CD4-positive, alpha-beta memory T cell (primary cell): ENCODE data around the gene CLEC17A. TPM values are rescaled to one million over a fixed set of nuclear protein-coding genes. Genes with fewer than 3 reads are reported as not detected.
"Not testable (repeated sequence)": the region's sequence is repeated elsewhere in the genome, so short reads cannot be mapped to it uniquely, and the experiment has no call there.

ENCODE experiments used
- CTCF ChIA-PET: fragments of 350-600 bp; sonication (Branson Sonifier 250); formaldehyde crosslinking; loops from one replicate; lab custom pipeline; 2021; ENCODE audit warnings: inconsistent platforms; ENCODE audit not compliant: partially characterized antibody; lab: Charles Lee
- POLR2A ChIA-PET: fragments of 350-600 bp; sonication (Branson Sonifier 250); formaldehyde crosslinking; loops from one replicate; lab custom pipeline; 2021; ENCODE audit not compliant: partially characterized antibody; lab: Charles Lee
- DNase-seq, 5 donors: peaks; one replicate each; pipeline versions ENCODE4 v3.0.0 to v3.0.0-alpha.2; 2020 to 2022; ENCODE audit warnings: mixed read lengths in 1 of 5
- H3K27ac ChIP-seq: one replicate; pipeline ENCODE4 v1.7.0; 2013; ENCODE audit warnings: low read depth, low read length
- H3K27me3 ChIP-seq: 2 replicates; pipeline ENCODE4 v1.7.0; 2013; ENCODE audit warnings: mild to moderate bottlenecking, low read length, moderate library complexity; ENCODE audit not compliant: insufficient read depth
- H3K36me3 ChIP-seq: 2 replicates; pipeline ENCODE4 v1.7.0; 2013; ENCODE audit warnings: mild to moderate bottlenecking, low read length, moderate library complexity; ENCODE audit not compliant: insufficient read depth
- H3K4me1 ChIP-seq: 2 replicates; pipeline ENCODE4 v1.7.0; 2013; ENCODE audit warnings: mild to moderate bottlenecking, low read length, moderate library complexity; ENCODE audit not compliant: insufficient read depth
- H3K4me3 ChIP-seq, 2 donors: one replicate each; pipeline ENCODE4 v1.7.0; 2013; ENCODE audit warnings: low read length in 2 of 2, mild to moderate bottlenecking in 1 of 2
- H3K9me3 ChIP-seq, 2 donors: one replicate each; pipeline ENCODE4 v1.7.0; 2013; ENCODE audit warnings: low read length in 2 of 2, control low read depth in 1 of 2; ENCODE audit not compliant: control insufficient read depth in 1 of 2
- H3K27ac Mint-ChIP-seq, 7 donors: one replicate each; pipeline ENCODE4 v1.8.0; 2020 to 2021; ENCODE audit warnings: mixed read lengths in 7 of 7, mild to moderate bottlenecking in 6 of 7, inconsistent platforms in 3 of 7, moderate library complexity in 3 of 7
- H3K27me3 Mint-ChIP-seq, 2 donors: one replicate each; pipeline ENCODE4 v1.8.0; 2020 to 2021; ENCODE audit warnings: mixed read lengths in 2 of 2
- H3K36me3 Mint-ChIP-seq, 2 donors: one replicate each; pipeline ENCODE4 v1.8.0; 2020 to 2021; ENCODE audit warnings: mixed read lengths in 2 of 2, inconsistent platforms in 1 of 2, mild to moderate bottlenecking in 1 of 2
- H3K4me1 Mint-ChIP-seq, 4 donors: one replicate each; pipeline ENCODE4 v1.8.0; 2020 to 2021; ENCODE audit warnings: mixed read lengths in 4 of 4, mild to moderate bottlenecking in 1 of 4
- H3K4me3 Mint-ChIP-seq, 8 donors: one replicate each; pipeline ENCODE4 v1.8.0; 2020 to 2021; ENCODE audit warnings: mixed read lengths in 8 of 8, mild to moderate bottlenecking in 7 of 8, moderate library complexity in 6 of 8, inconsistent platforms in 3 of 8
- H3K9me3 Mint-ChIP-seq, 8 donors: one replicate each; pipeline ENCODE4 v1.8.0; 2020 to 2021; ENCODE audit warnings: mixed read lengths in 8 of 8, mild to moderate bottlenecking in 5 of 8, inconsistent platforms in 3 of 8, moderate library complexity in 1 of 8
- intact Hi-C: fragments of 100-400 bp; cut with micrococcal nuclease; formaldehyde crosslinking; loops from one replicate; pipeline ENCODE4 v1.15.1; 2023
- polyA plus RNA-seq, 2 donors: library from polyadenylated mRNA; unstranded; fragments of 300-500 nt; fragmentation: Illumina TruSeq; gene quantifications; one replicate each; pipeline ENCODE4 v1.2.3, GENCODE V29; 2021
- total RNA-seq, 2 experiments: library from RNA; stranded (reverse); gene quantifications; one replicate each; pipeline ENCODE4 v1.2.3, GENCODE V29; 2021

Gene CLEC17A
- total and polyA plus RNA-seq, 4 experiments from 2014 or later: 0.20 TPM; not detected in 3

GRCh38 chr19:14577885-14578427 is 4.9 kb upstream of the CLEC17A start:
- intact Hi-C loops: no loop called here
- Histone ChIP-seq H3K4me3 (no peak overlapping the region), H3K4me1 (peaks cover 8% of the 10 kb centered on the region), H3K9me3 (no peaks in the 10 kb centered on the region), H3K27me3 (no peaks in the 10 kb centered on the region), H3K27ac (no peak overlapping the region), H3K36me3 (no peaks in the 10 kb centered on the region)
- DNase-seq: no peak
- peaks cover 0 to 1% (median 0%) of the 10 kb centered on the region in 8 donors for H3K9me3 Mint-ChIP-seq
- peak overlapping the region in 1 of 7 donors; percentile 23 for H3K27ac Mint-ChIP-seq
- H3K4me1 Mint-ChIP-seq: peaks cover 4 to 11% (median 8%) of the 10 kb centered on the region in 4 donors
- no peaks in the 10 kb centered on the region for H3K27me3 Mint-ChIP-seq
- CTCF ChIA-PET: interaction anchor here (2.3 kb wide), 1 partner anchor 108 kb away, joined by 8 read pairs; no protein-coding TSS in a partner anchor
- POLR2A ChIA-PET: no interaction called here
- no peak overlapping the region for H3K4me3 Mint-ChIP-seq
- H3K36me3 Mint-ChIP-seq: no peaks in the 10 kb centered on the region

- H3K9me3 ChIP-seq: no peaks in the 10 kb centered on the region
These were observed 2.2 kb upstream of the CLEC17A start for GRCh38 chr19:14580623-14581237.

GRCh38 chr19:14584372-14584771 is 1.5 kb downstream of the CLEC17A start:
- H3K27me3 Mint-ChIP-seq, DNase-seq, H3K27ac Mint-ChIP-seq: not testable (repeated sequence)

More at GRCh38 chr19:14580623-14581237, 2.2 kb upstream of the CLEC17A start:
- DNase-seq: no peak
- no peak overlapping the region for H3K27ac ChIP-seq
- Mint-ChIP-seq H3K27ac (no peak overlapping the region), H3K9me3 (no peaks in the 10 kb centered on the region), H3K4me1 (no peaks in the 10 kb centered on the region), H3K36me3 (no peaks in the 10 kb centered on the region), H3K4me3 (no peak overlapping the region), H3K27me3 (no peaks in the 10 kb centered on the region)
- no peak overlapping the region for H3K4me3 ChIP-seq
- ChIA-PET POLR2A (no interaction called here), CTCF (interaction anchor here (0.6 to 1.5 kb wide), 2 partner anchors 81 to 105 kb away, joined by 4 read pairs; no protein-coding TSS in a partner anchor)
- H3K4me1 ChIP-seq: no peaks in the 10 kb centered on the region
- intact Hi-C loops: no loop called here
- no peaks in the 10 kb centered on the region for H3K27me3 ChIP-seq
- no peaks in the 10 kb centered on the region for H3K36me3 ChIP-seq

GRCh38 chr19:14585187-14585586 is 2.3 kb downstream of the CLEC17A start:
- H3K27me3 Mint-ChIP-seq, H3K9me3 ChIP-seq, H3K4me3 ChIP-seq, CTCF ChIA-PET, H3K27me3 ChIP-seq, H3K27ac ChIP-seq, DNase-seq, H3K4me3 Mint-ChIP-seq, POLR2A ChIA-PET, H3K4me1 ChIP-seq, intact Hi-C loops, H3K9me3 Mint-ChIP-seq, H3K27ac Mint-ChIP-seq, H3K36me3 ChIP-seq, H3K36me3 Mint-ChIP-seq, H3K4me1 Mint-ChIP-seq: not testable (repeated sequence)

More at GRCh38 chr19:14584372-14584771, 1.5 kb downstream of the CLEC17A start:
- CTCF ChIA-PET, H3K9me3 ChIP-seq, H3K4me3 ChIP-seq, intact Hi-C loops, H3K4me1 Mint-ChIP-seq, H3K4me1 ChIP-seq, H3K27ac ChIP-seq, H3K36me3 ChIP-seq, H3K4me3 Mint-ChIP-seq, H3K9me3 Mint-ChIP-seq, H3K36me3 Mint-ChIP-seq, H3K27me3 ChIP-seq, POLR2A ChIA-PET: not testable (repeated sequence)

- H3K4me3 ChIP-seq, H3K4me1 ChIP-seq, H3K36me3 ChIP-seq, H3K27me3 Mint-ChIP-seq, POLR2A ChIA-PET, H3K36me3 Mint-ChIP-seq, CTCF ChIA-PET, intact Hi-C loops, H3K4me1 Mint-ChIP-seq, H3K27me3 ChIP-seq, DNase-seq, H3K27ac ChIP-seq, H3K27ac Mint-ChIP-seq, H3K4me3 Mint-ChIP-seq, H3K9me3 ChIP-seq, H3K9me3 Mint-ChIP-seq: not testable (repeated sequence)
These were observed 6.5 kb downstream of the CLEC17A start for GRCh38 chr19:14589433-14589832.

- ChIA-PET POLR2A (no interaction called here), CTCF (no interaction called here)
- DNase-seq: no peak
- intact Hi-C loops: no loop called here
- no peaks in the 10 kb centered on the region for H3K9me3 ChIP-seq
- Mint-ChIP-seq H3K4me3 (peak overlapping the region in 1 of 8 donors; percentile 12), H3K27ac (no peak overlapping the region), H3K4me1 (no peaks in the 10 kb centered on the region), H3K36me3 (no peaks in the 10 kb centered on the region), H3K9me3 (peaks cover 0 to 7% (median 5%) of the 10 kb centered on the region in 8 donors), H3K27me3 (peaks cover 6 to 10% of the 10 kb centered on the region in 2 donors)
- no peak overlapping the region for H3K27ac ChIP-seq
- no peaks in the 10 kb centered on the region for H3K4me1 ChIP-seq
- H3K27me3 ChIP-seq: no peaks in the 10 kb centered on the region
- H3K36me3 ChIP-seq: no peaks in the 10 kb centered on the region
- no peak overlapping the region for H3K4me3 ChIP-seq
These were observed 12.7 kb downstream of the CLEC17A start for GRCh38 chr19:14595558-14595957.

- POLR2A ChIA-PET: no interaction called here
- H3K36me3 Mint-ChIP-seq: no peaks in the 10 kb centered on the region
- intact Hi-C loops: no loop called here
- Histone ChIP-seq H3K27ac (no peak overlapping the region), H3K4me3 (no peak overlapping the region), H3K4me1 (no peaks in the 10 kb centered on the region), H3K9me3 (no peaks in the 10 kb centered on the region), H3K36me3 (no peaks in the 10 kb centered on the region), H3K27me3 (no peaks in the 10 kb centered on the region)
- no peak overlapping the region for H3K27ac Mint-ChIP-seq
- DNase-seq: no peak
- H3K9me3 Mint-ChIP-seq: peaks cover 0 to 7% (median 5%) of the 10 kb centered on the region in 8 donors
- H3K4me3 Mint-ChIP-seq: no peak overlapping the region
- H3K4me1 Mint-ChIP-seq: peaks cover 0 to 10% (median 4%) of the 10 kb centered on the region in 4 donors
- CTCF ChIA-PET: no interaction called here
- peaks cover 4 to 8% of the 10 kb centered on the region in 2 donors for H3K27me3 Mint-ChIP-seq
These were observed 16.8 kb downstream of the CLEC17A start for GRCh38 chr19:14599548-14600147.
